GM19193 (cell line): ENCODE measurements around the gene CSF1.

Experiments used
- POLR2A ChIP-seq: IDR thresholded peaks from 4 replicates; pipeline ENCODE4 v1.6.1; 2011; ENCODE audit not compliant: insufficient read depth, insufficient read length; ENCODE audit errors: extremely low read depth

Gene CSF1

GRCh38 chr1:109931911-109932636 is 21.4 kb downstream of the CSF1 start:
- no peak for TF ChIP-seq POLR2A

DNA sequence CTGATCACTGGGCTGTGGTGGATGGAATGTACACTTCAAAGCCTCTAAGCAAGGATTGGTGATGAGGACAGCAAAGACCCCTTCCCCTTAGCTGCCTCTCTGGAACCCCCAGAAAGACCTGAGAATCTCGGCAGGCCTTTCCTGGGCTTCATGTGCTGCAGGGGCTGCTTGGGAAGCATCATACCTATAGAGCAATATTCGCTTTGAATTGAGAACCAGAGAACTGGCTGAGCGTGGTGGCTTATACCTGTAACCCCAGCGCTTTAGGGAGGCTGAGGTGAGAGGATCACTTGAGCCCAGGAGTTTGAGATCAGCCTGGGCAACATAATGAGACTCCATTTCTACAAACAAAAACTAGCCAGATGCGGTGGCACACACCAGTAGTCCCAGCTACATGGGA is 22.0 kb downstream of the CSF1 start:
- TF ChIP-seq POLR2A: no peak

- no peak for TF ChIP-seq POLR2A
Measured at GRCh38 chr1:109933856-109934711, 23.4 kb downstream of the CSF1 start.

DNA sequence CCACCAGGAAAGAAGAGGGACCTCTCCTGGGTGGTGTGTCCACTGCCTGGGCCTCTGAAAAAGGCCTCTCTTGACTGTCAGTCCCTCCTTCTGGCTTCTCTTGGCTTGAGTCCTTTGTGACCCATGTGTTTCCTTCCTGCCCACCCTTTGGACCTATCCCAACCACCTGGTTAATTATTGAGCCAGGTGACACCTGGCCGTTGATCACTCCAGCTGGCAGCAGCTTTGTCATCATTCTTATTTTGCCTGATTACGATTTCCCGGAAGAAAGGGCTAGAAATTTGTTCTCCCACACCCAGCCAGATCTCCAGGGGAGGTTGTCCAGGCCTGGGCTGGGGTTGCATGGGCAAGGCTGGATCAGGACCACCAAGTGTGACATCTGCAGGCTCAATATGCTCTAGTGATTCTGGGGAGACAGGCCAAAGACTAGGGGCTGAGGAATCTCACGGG is 24.8 kb downstream of the CSF1 start:
- TF ChIP-seq POLR2A: no peak

GRCh38 chr1:109937738-109938137 is 27.1 kb downstream of the CSF1 start:
- TF ChIP-seq POLR2A: no peak

- no peak for TF ChIP-seq POLR2A
Measured at GRCh38 chr1:109938556-109938955, 27.9 kb downstream of the CSF1 start.

DNA sequence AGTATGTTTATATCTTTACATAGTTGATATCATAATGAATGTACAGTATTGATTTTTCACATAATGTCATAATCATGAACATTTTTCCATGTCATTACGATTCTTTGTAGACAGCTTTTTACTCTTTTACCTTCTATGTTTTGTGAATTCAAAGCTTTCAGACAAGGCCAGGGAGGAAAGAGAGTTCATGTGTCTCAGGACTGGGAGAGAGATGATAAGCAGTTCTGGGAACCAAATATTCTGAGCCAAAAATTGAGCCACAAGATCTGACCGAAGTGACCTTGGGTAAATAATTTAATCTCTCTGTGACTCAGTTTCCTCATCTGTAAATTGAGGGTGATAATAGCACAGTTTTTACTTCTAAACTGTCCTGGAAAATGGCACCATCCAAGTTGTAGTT is 31.8 kb downstream of the CSF1 start:
- no peak for TF ChIP-seq POLR2A

GRCh38 chr1:109944541-109944940 is 33.9 kb downstream of the CSF1 start:
- no peak for TF ChIP-seq POLR2A

DNA sequence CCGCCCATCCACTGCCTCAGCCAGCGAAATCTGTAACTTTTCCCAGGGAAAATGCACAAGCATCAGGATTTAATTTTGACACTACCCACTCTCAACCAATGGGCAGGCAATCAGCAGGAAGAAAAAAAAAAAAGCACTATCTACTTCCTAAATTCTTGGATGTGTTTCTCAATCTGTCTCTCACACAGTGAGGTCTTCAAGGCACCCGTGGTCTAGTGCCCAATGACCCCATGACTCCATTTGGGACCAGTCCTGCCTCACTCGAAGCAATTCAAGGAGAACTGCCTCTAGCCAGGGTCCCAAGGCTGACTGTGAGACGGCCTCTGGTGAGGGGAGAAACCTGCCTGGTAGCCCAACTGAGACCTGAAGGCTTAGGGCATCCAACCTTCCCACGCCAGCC is 35.9 kb downstream of the CSF1 start:
- no peak for TF ChIP-seq POLR2A

DNA sequence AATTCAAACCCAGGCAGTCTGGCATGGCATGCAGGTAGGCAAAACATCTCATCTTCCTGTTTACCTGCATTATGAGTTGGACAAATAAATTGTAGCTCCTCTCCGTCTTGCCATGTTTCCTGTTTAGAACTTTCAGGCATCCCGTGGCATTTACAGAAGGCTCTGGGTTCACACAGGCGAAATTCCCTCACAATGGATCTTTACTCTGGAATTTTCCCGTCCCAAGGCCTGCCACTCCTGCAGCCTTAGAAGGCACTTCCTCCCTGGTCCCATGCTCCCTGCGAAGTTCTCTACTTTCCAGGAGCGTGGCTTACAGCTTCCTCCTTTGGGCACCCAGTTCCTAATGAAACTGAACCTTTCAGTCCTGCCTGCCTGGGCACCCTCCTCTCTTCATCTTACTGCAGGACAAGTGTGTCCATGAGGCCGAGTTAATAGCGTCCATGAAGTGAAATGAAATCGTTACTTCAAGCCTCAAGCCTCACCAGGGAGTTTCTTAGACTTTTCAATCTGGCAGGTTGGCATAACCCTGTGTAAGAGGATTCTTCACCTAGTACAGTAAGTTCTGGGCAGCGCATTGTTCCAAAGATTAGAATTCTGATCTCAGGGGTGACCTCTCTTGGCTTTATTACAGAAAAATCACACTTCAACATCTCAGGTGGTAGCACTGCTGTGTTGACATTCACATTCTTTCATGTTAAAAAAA is 37.1 kb downstream of the CSF1 start:
- TF ChIP-seq POLR2A: no peak

DNA sequence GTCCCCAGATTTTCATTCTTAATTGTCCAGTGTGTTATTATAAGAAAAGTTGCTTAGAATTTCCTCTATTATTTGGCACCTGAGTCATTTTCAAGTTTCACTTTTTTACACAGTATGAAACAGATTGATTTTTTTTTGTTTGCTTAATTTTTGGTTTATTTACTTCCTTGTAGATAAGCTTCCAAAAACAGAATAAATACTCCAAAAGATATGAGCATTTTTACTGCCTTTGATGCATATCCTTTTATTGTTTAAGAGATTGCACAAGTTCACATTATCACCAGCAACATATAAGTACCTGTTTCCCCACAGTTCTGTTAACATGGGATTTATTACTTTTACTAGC is 37.6 kb downstream of the CSF1 start:
- TF ChIP-seq POLR2A: no peak

DNA sequence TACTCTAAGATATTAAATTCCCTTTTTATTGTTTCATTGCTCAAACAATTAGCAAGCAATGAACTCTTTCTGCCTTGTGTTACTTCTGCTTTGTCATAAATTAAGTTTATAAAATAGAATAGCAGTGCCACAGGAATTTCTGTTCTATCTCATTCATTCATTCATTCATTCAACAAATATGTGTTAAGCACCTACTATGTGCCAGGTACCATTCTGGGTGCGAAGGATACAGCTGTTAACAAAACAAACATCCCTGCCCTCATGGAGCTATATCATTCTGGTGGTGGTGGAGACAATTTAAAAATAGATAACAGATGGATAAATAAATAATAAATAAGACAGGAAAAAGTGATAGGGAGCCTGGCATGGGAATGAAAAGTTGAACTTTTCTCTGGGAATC is 39.4 kb downstream of the CSF1 start:
- TF ChIP-seq POLR2A: no peak

GRCh38 chr1:109950509-109950908 is 39.9 kb downstream of the CSF1 start:
- TF ChIP-seq POLR2A: no peak

GRCh38 chr1:109954041-109954512 is 43.4 kb downstream of the CSF1 start:
- TF ChIP-seq POLR2A: no peak

DNA sequence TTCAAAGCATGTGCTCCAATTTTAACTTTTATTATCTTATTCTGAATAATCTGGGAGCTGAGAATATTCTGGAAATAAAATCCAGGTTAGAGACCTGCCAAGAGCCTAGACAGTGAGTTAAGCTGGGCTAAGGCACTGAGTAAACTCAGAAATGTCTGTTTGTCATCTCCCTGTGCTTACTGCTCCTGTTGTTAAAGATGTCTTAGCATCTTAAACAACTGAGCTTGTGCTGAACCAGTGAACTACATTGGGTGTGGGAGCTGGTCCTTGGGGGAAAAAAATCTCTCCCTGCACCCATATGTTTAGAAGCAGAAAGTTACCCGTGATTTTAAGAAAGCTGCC is 49.0 kb downstream of the CSF1 start:
- no peak for TF ChIP-seq POLR2A
